Left hindlimb (tissue), 1 donor: ENCODE results near the gene TUFM.
A peak's percentile ranks its signal among the peaks of the same experiment; 100 is the strongest.
"Not testable (repeated sequence)": the region's sequence is repeated elsewhere in the genome, so short reads cannot be mapped to it uniquely, and the experiment has no call there.

ENCODE experiments used
- DNase-seq: peaks from one replicate; pipeline ENCODE4 v3.0.0-alpha.2; 2018

TUFM gene

DNA sequence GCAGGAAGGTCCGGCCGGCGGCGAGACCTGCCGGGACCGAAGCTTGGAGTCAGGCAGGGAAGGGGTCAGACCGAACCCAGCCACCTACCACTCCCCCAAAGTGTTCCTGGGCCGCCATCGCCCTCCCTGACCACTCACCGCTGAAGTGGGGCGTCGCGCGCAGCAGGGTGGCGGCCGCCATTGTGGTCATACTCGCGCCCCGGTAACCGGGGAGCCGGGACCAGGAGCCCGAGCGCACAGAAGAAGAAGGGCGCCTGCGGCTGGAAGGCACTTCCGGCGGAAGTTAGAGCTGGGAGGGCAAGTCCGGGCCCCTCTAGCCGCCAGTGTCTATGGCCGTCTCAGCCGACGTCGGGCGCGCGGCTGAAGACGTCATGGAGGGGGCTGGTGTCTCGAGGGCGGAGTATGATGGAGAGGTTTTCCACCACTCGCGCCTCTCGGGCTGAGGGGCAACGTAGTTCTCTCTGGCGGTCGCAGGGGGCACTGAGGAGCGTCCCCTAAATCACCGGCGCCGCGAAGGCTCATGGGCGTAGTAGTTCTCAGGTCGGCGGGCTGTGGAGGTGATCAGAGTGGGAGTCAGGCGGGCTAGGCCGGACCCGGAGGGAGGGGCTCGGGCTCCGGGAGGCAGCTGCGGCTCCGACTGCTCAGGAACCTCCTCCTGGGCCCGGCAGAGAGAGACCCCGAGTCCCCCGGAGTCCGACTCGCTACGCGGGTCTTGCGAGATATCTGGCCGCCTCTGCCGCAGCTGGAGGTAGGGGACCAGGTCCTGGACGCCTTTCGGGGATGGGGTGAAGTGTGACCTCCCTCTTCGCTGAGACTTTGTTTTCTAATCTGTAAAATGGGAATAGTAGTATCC lies at the start of gene TUFM:
Gene TUFM, minus strand, starts transcription at position 269 of the 853 bp plus-strand sequence. Its CDS starts 79 bp downstream, at position 190.
- DNase-seq = peak; percentile 99

DNA sequence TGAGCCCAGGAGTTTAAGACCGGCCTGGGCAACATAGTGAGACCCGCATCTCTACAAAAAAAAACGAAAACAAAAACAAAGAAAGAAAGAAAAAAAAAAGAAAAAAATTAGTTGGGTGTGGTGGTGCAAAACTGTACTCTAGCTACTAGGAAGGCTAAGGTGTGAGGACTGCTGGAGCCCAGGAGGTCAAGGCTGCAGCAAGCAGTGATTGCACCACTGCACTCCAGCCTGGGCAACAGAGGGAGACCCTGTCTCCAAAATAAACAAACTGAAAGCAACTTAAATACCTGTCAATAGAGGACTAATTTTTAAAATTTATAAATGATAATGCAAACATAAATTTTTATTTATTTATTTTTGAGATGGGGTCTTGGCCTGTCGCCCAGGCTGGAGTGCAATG lies 49.5 kb upstream of the TUFM start:
- no peak for DNase-seq

DNA sequence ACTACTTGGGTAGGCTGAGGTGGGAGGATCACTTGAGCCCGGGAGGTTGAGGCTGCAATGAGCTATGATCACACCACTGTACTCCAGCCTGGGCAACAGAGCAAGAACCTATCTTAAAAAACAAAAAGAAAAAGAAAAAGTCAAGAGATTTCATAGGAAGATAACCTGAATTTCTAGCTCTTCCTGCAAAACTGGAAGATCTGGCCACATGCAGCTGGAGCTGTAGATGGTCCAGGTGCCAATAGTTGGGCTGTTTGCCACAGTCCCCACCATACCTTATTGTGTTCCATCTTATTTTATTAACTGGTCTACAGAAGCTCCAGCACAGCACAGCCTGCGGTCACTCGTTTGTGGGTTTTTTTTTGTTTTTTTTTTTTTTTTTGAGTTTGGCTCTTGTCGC lies 47.1 kb upstream of the TUFM start:
- no peak for DNase-seq

DNA sequence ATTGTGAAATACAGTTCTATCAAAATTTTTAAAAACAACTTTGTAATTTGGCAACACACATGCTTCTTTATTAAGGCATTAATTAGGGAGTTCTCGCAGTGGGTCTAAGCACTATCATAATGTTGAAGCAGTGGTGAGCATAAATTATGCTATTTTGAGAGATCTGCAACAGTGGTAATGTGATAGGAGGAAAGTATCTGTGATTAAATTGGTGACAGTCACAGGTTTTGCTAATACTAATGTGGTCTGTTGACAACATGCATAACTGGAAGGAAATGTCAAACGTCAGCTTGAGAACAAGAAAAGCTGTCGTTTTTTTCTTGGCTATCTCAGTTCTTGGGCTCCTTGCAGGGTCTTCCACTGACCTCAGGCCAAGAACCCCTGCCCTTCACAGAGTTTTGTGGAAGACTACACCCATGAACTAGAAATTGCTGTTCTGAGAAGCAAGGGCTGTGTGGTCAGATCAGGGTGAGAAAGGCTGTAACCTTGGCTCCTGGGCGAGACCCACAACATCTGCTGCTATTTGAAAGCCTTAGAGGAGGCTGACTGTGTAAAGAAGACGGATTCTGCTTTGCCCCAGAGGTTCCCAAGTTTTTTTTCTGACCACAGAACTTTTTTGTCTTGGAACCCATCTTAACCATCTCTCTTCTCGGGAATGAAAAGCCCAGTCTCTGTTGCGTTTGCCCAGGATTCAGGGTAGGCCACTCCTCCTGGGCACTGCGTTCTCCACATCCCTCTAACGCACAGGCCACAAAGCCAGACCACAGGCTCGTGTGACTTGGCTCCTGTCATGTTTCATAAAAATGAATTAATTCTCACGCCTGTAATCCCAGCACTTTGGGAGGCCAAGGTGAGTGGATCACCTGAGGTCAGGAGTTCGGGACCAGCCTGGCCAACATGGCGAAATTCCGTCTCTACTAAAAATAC lies 46.1 kb upstream of the TUFM start:
- no peak for DNase-seq

DNA sequence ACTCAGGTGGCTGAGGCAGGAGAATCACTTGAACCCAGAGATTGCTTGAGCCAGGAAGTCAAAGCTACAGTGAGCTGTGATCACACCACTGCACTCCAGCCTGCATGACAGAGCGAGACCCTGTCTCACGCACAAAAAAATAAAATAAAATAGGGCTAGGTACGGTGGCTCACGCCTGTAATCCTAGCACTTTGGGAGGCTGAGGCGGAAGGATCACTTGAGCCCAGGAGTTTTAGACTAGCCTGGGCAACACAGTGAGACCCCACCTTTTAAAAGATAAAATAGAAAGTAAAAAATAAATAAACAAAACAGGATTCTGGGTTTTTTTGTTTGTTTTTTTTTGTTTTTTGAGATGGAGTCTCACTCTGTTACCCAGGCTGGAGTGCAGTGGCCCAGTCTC lies 44.2 kb upstream of the TUFM start:
- DNase-seq = not testable (repeated sequence)

DNA sequence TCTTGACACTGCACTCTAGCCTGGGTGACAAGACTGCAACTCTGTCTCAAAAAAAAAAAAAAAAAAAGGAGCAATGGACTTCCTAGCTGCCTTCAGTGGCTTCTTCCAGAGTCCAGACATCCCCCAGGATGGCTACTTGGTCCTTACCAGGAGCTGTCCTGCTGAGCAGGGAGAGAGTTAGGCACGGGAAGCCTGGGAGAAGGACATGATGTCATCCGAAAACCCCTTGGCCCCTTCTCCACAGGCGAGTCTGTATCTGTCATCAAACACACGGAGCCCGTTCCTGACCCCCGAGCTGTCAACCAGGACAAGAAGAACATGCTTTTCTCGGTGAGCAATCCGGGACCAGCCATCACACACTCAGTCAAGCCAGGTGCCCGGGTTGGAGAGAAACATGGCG lies 40.8 kb upstream of the TUFM start:
- DNase-seq = no peak

DNA sequence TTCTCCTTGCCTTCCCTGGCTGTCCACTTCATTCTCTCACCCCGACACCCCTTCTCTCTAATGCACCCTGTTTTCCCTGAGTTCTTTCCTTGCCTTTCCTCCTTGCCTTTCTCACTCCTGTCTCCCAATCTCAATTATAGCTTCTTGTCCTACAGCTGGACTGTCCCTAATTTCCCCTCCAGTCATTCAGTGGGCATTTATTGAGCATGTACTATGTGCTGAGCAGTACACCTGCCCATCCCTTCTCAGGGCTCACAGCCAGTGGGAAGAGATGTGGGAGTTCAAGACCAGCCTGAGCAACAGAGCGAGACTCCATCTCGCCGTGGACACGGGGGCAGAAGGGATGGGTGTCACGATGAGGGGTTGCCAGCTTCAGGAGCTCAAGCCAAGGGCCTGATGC lies 37.9 kb upstream of the TUFM start:
- no peak for DNase-seq

DNA sequence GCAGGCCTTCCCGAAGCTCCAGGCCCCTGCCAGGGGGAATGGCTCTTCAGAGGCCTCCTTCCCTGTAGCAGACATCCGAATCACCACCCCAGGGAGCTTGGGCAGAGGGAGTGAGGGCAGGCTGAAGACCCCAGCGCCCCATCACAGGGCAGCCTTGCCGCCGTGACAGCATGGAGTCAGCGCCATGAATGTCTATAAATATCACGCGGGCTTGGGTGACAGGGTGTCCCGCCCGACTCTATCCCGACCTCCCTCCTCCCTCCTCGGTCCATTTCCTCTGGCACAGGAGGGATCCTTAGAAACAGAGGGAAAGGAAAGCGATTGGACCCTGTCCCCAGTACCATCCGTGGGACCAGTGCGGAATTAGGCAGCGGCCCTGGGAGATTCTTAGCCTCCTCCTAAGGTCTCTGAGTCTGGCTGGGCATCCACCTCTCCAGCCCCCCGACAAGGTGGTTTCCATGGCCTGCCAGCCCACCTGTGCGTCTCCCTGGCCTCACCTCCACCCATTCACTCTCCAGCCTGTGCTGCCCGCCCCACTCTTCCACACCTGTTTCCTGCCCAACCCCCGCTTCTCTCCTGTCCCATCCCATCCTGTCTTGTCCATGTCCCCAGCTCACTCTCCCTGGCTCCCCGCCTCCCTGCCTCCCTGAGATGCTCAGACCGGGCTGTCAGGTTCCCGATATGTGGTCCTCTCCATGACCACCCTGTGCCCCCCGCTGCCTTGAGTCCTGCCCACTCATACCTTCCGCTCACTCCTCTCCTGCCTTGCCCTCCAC lies 37.3 kb upstream of the TUFM start:
- DNase-seq = no peak

DNA sequence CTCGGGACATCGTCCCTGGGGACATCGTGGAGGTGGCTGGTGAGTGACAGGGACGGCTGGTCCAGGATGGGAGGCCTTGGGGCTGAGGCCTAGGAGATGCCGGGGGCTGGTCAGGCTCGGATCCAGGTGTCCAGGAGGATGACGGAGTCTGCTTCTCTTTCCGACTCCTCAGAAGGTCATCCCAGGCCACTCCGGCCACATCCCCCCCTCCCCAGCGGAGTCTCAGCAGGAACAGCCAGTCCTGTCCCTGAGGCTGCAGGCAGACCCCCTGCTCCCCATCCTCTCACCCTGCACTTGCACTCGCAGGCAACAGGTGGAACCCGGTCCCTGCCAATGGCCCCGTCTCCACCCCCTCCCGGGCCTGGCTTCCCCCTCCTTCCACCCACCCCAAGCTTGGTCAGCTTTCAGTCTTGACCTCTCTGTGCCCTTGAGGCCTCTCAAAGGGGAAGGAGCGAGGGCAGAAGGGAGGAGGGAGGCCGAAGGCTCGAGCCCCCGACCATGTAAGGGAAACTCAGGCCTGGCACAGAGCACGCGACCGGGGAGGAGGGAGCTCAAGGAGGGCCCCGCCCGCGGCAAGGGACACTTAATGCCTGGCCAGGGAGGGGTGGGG lies 36.5 kb upstream of the TUFM start:
- DNase-seq = no peak

DNA sequence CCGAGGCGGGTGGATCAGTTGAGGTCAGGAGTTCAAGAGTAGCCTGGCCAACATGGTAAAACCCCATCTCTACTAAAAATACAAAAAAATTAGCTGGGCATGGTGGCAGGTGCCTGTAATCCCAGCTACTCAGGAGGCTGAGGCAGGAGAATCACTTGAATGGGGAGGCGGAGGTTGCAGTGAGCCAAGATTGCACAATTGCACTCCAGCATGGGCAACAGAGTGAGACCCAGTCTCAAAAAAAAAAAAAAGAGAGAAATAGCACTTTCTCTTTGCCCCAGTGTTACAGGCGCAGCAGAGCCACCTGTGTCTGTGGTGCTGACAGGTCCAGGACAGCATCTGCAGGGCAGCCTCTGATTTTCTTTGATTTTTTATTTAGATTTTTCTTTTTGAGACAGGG lies 35.4 kb upstream of the TUFM start:
- DNase-seq = not testable (repeated sequence)

DNA sequence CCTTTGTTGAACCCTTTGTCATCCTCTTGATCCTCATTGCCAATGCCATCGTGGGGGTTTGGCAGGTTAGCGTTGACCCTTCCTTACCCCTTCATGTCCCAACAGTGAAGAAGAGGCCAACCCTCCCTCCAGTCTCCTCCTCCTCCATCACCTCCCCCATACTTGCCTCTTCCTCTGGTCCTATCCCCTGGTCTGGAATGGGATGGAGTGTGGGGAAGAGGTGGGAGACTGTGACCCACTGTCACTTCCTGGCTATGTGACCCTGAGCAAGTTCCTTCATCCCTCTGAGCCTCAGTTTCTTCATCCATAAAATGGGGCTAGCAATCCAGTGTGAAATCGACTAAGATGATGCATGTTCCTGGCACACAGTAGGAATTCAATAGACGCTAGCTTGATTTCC lies 34.8 kb upstream of the TUFM start:
- DNase-seq = no peak

DNA sequence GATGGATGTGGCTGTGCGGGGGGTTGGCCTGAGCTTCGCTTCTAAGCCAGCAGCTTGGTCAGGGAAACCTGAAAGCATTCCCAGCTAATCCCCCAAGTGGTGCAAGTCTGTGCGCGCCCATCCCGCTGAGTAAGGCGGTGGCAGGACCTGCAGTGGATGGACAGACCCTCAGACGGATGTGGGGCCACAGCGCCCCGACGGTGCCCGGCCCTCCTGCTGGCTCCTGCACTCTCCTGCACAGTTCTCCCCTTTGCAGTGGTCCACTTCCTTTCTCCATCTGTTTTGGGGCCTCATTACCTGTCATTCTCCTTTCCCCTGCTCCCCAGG lies 34.4 kb upstream of the TUFM start:
- no peak for DNase-seq

DNA sequence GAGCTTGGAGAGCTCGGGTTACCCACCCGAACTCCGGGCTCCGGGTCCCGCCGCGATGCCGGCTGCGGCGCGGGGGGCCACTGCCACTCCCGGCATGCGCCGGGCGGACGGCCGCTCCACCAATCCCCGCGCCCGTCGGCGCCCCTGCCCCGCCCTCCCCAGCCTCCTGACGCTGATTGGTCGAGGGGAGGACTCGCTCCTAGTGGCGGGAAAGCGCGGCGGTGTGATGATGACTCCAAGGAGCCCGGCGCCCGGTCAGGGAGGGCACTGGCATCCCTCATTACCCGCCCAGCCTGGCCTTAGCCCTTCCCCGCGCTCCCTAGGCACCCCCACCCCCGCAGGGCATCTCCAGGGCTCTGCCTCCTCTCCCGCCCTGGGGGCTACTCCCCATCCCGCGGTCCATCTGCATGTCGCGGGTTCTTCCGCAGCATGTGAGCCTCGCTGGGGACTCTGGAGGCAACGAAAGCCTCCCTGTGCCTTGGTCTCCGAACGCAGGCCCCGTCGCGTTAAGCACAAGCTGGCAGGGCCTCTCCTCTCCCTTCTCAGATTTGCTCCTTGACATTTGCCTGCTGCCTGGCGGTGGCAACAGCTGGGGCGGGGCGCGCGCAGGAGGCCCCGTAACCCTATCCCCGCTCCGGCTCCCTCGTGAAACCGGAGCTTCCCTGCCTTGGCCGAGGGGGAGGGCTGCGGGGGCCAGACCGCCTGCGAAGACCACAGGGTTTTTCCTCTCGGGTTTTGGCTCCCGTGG lies 33.9 kb upstream of the TUFM start:
- peak; percentile 90 for DNase-seq

DNA sequence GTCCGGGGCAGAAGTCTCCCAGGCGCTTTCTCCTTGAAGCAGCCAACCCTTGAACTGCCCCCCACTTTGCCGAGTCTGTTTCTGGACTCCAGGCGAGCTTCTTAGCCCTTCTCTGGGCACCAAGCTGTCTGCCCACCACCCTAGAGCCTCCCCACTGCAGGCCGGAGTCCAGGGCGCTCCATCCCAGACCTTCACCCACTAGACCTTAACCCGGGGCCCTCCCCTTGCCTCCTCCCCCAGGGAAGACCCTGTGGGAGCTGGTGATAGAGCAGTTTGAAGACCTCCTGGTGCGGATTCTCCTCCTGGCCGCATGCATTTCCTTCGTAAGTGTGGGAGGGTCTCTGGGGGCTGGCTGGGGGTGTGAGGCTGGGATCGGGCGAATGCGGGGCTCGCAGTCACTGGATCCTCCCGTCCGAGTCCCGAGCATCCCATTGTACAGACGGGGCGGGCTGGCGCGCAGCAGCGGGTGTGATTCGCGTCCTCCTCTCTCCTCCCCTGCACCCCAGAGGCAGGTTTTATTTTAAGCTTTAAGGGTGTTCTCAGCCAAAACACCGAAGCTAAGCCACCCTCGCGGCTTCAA lies 33.2 kb upstream of the TUFM start:
- DNase-seq = no peak

DNA sequence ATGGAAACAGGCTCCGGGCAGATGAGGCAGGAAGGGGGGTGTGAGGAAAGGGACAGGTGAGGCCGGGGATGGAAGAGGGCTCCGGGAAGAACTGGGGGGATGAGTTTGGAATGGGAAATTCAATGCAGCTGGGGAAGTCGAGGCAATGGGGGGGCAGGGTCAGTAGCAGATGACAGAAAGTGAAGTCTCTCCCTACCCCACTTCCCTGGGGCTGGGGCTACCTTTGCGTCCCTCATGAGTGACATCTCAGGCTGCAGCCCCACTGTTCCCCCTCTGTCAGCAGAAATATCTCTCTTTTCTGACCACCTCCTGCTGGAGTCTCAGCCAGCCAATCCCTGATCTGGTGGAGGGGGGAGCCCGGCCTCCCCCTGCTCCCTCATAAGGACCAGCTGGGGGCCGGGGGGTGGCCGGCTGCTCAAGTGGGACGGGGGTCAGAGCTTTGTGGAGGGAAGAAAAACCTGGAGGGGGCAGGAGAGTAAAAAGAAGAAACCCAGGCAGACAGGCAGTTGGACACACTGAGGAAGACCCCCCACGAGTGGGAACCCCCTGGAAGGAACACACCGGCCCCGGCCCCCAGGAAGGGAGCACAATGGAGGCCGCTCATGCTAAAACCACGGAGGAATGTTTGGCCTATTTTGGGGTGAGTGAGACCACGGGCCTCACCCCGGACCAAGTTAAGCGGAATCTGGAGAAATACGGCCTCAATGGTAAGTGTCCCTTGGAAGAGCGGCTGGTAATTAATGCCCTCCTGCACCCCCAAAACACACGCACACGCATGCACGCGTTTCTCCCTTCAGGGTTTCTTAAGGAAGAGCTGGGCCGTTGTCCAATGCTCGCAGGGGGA lies 32.2 kb upstream of the TUFM start, which contains the start of gene ATP2A1:
Gene ATP2A1, plus strand, starts transcription at position 406 of the 844 bp plus-strand sequence. Its CDS starts 184 bp downstream, at position 590.
- no peak for DNase-seq

DNA sequence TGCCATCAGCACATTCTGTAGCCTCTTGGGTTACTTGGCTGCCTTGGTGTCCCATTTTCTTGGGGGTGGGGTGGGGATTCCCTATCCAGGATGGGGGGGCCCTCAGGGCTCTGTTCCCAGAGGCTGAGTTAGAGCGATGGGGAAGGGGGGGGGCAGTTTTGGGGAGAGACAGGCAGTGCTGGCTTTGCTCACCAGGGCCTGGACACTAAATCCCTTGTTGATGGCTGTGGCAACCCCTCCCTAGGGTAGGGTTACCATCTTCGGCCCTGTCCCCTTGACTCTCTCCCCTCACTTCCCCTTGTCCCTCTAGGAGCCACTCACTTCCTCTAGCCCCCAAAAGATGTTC lies 31.5 kb upstream of the TUFM start:
- no peak for DNase-seq

DNA sequence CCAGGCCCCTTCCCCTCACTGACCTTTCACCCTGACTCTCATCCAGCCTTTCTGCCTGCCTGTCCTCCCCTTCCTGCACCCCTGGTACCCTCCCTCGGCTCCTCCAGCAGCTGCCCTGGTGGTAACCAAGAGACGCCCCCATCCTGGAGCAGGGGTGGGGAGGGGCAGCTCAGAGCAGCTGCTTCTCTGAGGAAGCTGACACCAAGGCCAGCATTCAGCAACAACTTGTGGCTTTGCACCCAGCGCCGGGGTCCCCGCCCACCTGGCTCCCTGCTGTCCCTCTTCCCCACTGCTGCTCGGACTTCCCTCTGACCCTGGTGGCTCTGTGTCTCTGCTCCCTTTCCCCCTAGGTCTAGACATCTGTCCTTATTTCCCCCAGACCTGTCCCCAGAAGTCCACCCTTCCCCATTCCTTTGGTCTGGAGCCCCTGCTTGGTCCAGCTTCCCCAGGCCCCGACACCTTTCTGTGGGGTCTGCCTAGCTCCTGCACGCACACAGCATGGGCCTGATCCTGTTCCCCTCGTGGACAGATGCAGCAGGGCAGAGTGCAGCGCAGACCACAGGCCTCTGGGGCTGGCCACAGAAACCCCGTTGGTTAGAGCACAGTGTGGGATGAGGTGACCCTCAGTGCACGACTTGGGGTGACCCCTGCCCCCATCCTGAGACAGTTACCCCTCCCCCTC lies 31.0 kb upstream of the TUFM start:
- DNase-seq = no peak

DNA sequence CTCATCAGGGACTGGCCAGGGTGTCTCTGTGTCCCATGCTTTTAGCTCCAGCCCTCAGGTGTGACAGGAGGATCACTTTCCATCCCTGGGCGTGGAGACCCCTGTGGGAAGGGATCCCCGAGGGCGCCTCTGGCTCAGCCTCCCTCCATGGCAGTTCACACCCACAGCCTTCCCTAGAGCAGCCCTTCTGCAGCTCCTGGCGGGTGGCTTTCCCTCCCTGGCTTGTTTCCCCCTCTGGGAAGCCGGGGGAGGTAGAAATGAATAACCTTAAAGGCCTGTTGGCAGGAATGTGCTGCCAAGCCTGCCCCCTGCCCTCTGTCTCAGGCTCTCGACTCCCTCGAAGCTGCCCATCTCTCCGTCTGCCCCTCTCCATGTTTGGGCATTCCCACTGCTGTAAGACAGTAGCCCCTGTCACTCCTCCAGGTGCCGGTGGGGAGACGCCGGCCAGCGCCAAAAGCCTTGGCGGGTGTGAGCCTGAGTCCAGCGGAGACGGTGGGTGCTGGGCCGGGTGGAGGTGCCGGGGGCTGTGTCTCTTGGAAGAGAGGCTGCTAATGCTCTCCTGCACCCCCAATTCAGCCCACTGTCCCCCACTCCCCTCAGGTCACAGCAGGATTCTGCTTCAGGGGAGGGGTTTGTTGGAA lies 30.0 kb upstream of the TUFM start:
- no peak for DNase-seq
